Natural killer cell (primary cell): Measurements from ENCODE around the gene BTN2A1. TPM values are rescaled to one million over a fixed set of nuclear protein-coding genes. Genes with fewer than 3 reads are reported as not detected.
A peak's percentile ranks its signal among the peaks of the same experiment; 100 is the strongest.

Source experiments
- ATAC-seq, 3 donors: fragments of 150-1000 bp in 2 of 3; fragments of 200-7000 bp in 1 of 3; cut with Tn5 transposase; 1 replicate in 1 of 3; 2 replicates in 2 of 3; pipeline ENCODE4 v1.10.0; 2021; ENCODE audit warnings: mild to moderate bottlenecking in 2 of 3, moderate library complexity in 2 of 3
- DNase-seq, 2 donors: peaks; one replicate each; pipeline versions ENCODE4 v3.0.0 to v3.0.0-alpha.2; 2013 to 2021; ENCODE audit warnings: mixed read lengths in 1 of 2
- H3K27ac ChIP-seq: one replicate; pipeline ENCODE4 v1.5.1; 2013; ENCODE audit warnings: mild to moderate bottlenecking, low read length
- H3K27me3 ChIP-seq: one replicate; pipeline ENCODE4 v1.6.1; 2013; ENCODE audit warnings: low read length; ENCODE audit not compliant: control insufficient read depth, insufficient read depth
- H3K36me3 ChIP-seq: one replicate; pipeline ENCODE4 v1.6.1; 2013; ENCODE audit warnings: low read length; ENCODE audit not compliant: control insufficient read depth, insufficient read depth
- H3K4me1 ChIP-seq: one replicate; pipeline ENCODE4 v1.6.1; 2013; ENCODE audit warnings: low read length; ENCODE audit not compliant: control insufficient read depth, insufficient read depth
- H3K4me3 ChIP-seq: one replicate; pipeline ENCODE4 v1.5.1; 2013; ENCODE audit warnings: low read length
- H3K9me3 ChIP-seq: one replicate; pipeline ENCODE4 v1.6.1; 2013; ENCODE audit warnings: low read length; ENCODE audit not compliant: control insufficient read depth, insufficient read depth
- H3K27ac Mint-ChIP-seq, 2 donors: one replicate each; pipeline ENCODE4 v1.8.0; 2022; ENCODE audit warnings: mild to moderate bottlenecking in 2 of 2, mixed read lengths in 2 of 2, moderate library complexity in 1 of 2
- H3K27me3 Mint-ChIP-seq, 2 donors: one replicate each; pipeline ENCODE4 v1.8.0; 2022; ENCODE audit warnings: low read depth in 2 of 2, mixed read lengths in 2 of 2
- H3K36me3 Mint-ChIP-seq: one replicate; pipeline ENCODE4 v1.8.0; 2022; ENCODE audit warnings: mixed read lengths
- H3K4me1 Mint-ChIP-seq, 2 donors: one replicate each; pipeline ENCODE4 v1.8.0; 2022; ENCODE audit warnings: mixed read lengths in 2 of 2
- H3K4me3 Mint-ChIP-seq: one replicate; pipeline ENCODE4 v1.8.0; 2022; ENCODE audit warnings: mild to moderate bottlenecking, moderate library complexity, mixed read lengths
- H3K9me3 Mint-ChIP-seq, 2 donors: one replicate each; pipeline ENCODE4 v1.8.0; 2022; ENCODE audit warnings: mixed read lengths in 2 of 2
- CTCF ChIP-seq: fragments of 200-600 bp; IDR thresholded peaks from one replicate; pipeline ENCODE4 v1.8.0; 2022; ENCODE audit warnings: antibody characterized with exemption
- WGBS: methylation state at CpG from one replicate; pipeline ENCODE4 v1.1.7; 2013; ENCODE audit warnings: missing lambda C conversion rate; ENCODE audit not compliant: insufficient coverage; 5-methylcytosine and 5-hydroxymethylcytosine counted together
- intact Hi-C: fragments of 100-400 bp; cut with micrococcal nuclease; formaldehyde crosslinking; loops from one replicate; pipeline ENCODE4 v1.14.2; 2022
- total RNA-seq, 4 donors: library from RNA; stranded (reverse); fragments of 120-200 nt in 1 of 4; gene quantifications; one replicate each; pipeline versions ENCODE4 v1.2.3 to v1.2.4, GENCODE V29; 2013 to 2022

The BTN2A1 gene
- total RNA-seq, 3 donors from 2014 or later (not counting 1 experiment from before 2014, with no cell fraction given), result 33.8 to 51.2 (median 43.3) TPM

- H3K9me3 Mint-ChIP-seq, result peaks cover 4% of the 10 kb centered on the region in 2 donors
- ATAC-seq (no peak), DNase-seq (no peak)
- H3K27ac Mint-ChIP-seq, result peak overlapping the region; percentile 94 to 99
- no peaks in the 10 kb centered on the region for H3K27me3 Mint-ChIP-seq
- no peak overlapping the region for H3K4me3 Mint-ChIP-seq
- peaks cover 15% of the 10 kb centered on the region for H3K36me3 Mint-ChIP-seq
- Histone ChIP-seq H3K4me3 (no peak overlapping the region), H3K4me1 (peaks cover 31% of the 10 kb centered on the region), H3K36me3 (peaks cover 20% of the 10 kb centered on the region), H3K27me3 (no peaks in the 10 kb centered on the region), H3K9me3 (peaks cover 4% of the 10 kb centered on the region), H3K27ac (peak overlapping the region; percentile 2)
- TF ChIP-seq CTCF, result no peak
- peaks cover 39 to 46% of the 10 kb centered on the region in 2 donors for H3K4me1 Mint-ChIP-seq
- intact Hi-C loops, result no loop called here
Observed at GRCh38 chr6:26471970-26472369, 14.2 kb downstream of the BTN2A1 start.

DNA sequence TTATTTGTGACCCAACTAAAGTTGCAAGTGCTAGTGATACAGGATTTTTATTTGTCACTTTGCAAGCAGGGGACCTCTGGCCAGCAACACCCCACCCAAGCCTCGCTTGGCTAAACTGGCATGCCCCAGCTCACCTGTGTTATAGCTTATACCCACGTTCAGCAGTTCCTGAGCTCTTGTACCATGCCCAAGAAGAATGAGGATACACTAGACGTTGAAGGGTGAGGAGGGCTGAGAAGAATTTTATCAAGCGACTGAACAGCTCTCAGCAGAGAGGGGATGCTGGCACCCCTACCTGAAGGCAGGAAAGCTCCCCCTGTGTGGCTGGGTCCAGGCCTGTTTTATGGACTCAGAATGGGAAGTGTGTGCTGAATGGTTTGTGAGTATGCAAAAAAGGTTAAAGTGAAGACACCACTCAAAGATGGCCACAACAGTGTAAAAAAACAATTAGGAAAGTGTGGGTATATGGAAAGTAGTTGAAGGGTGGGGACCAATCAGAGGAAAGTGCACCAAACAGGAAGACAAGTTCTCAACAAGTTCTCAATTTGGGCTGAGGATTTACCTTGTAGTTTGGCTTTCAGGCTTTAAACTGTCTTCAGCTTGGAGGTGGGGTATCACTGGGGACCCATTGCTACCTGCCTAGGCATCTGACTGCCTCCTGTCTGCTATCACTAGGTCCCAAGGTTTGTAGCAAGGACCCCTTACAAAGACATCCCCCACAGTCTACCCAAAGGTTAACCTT, 15.0 kb downstream of the BTN2A1 start:
- Mint-ChIP-seq H3K27ac (peak overlapping the region; percentile 94 to 99), H3K27me3 (no peaks in the 10 kb centered on the region), H3K4me1 (peaks cover 39 to 47% of the 10 kb centered on the region in 2 donors), H3K4me3 (peak overlapping the region; percentile 99), H3K36me3 (peaks cover 12% of the 10 kb centered on the region), H3K9me3 (peaks cover 4% of the 10 kb centered on the region in 2 donors)
- no peak for TF ChIP-seq CTCF
- Histone ChIP-seq H3K4me1 (peaks cover 37% of the 10 kb centered on the region), H3K27ac (peak overlapping the region; percentile 99), H3K36me3 (peaks cover 15% of the 10 kb centered on the region), H3K4me3 (no peak overlapping the region), H3K9me3 (peaks cover 4% of the 10 kb centered on the region), H3K27me3 (no peaks in the 10 kb centered on the region)
- intact Hi-C loops, result loop anchor here (1.0 kb wide), 2 partner anchors 32 to 48 kb away; partner anchors contain the start of gene BTN3A3
- ATAC-seq, result no peak
- peak in 1 of 2 donors; percentile 53 for DNase-seq
- 95% methylated on average over 4 of the region's 4 CpGs for WGBS

- H3K9me3 ChIP-seq, result peaks cover 4% of the 10 kb centered on the region
- no peak for TF ChIP-seq CTCF
- no peaks in the 10 kb centered on the region for H3K27me3 ChIP-seq
- peaks cover 40% of the 10 kb centered on the region for H3K4me1 ChIP-seq
- H3K36me3 ChIP-seq, result peaks cover 9% of the 10 kb centered on the region
- Mint-ChIP-seq H3K9me3 (peaks cover 4% of the 10 kb centered on the region in 2 donors), H3K27me3 (no peaks in the 10 kb centered on the region), H3K4me3 (peak overlapping the region; percentile 99), H3K27ac (peak overlapping the region; percentile 94 to 99), H3K36me3 (peaks cover 8% of the 10 kb centered on the region), H3K4me1 (peaks cover 39 to 44% of the 10 kb centered on the region in 2 donors)
- ATAC-seq (no peak), DNase-seq (no peak)
- H3K27ac ChIP-seq, result peak overlapping the region; percentile 99
- peak overlapping the region; percentile 67 for H3K4me3 ChIP-seq
- WGBS, result no CpG with 5 or more reads among the region's 1 CpG
- intact Hi-C loops, result loop anchor here (1.0 kb wide), 2 partner anchors 33 to 47 kb away; partner anchors contain the start of gene BTN3A3
Observed at GRCh38 chr6:26473429-26473757, 15.6 kb downstream of the BTN2A1 start.
